Kidney (tissue), 14 donors: ENCODE measurements around the gene FAM219A. TPM values are rescaled to one million over a fixed set of nuclear protein-coding genes. Genes with fewer than 3 reads are reported as not detected.

Experiments
- DNase-seq, 5 donors: peaks; one replicate each; pipeline ENCODE4 v3.0.0-alpha.2; 2013 to 2020
- FAIRE-seq: peaks from 2 replicates; lab custom pipeline; 2012; peaks lifted over from hg19 to GRCh38; lab: Jason Lieb, UNC
- H3K27ac ChIP-seq, 2 donors: one replicate each; pipeline ENCODE4 v1.7.0; 2013; ENCODE audit warnings: low read depth in 2 of 2, low read length in 2 of 2, inconsistent platforms in 1 of 2
- H3K27me3 ChIP-seq: one replicate; pipeline ENCODE4 v1.7.1; 2013; ENCODE audit warnings: low read length, inconsistent platforms; ENCODE audit not compliant: control insufficient read depth, insufficient read depth
- H3K36me3 ChIP-seq, 3 donors: one replicate each; pipeline versions ENCODE4 v1.7.0 to v1.7.1; 2013; ENCODE audit warnings: low read length in 3 of 3, control low read depth in 1 of 3, inconsistent platforms in 1 of 3; ENCODE audit not compliant: insufficient read depth in 3 of 3, control insufficient read depth in 2 of 3
- H3K4me1 ChIP-seq, 3 donors: one replicate each; pipeline versions ENCODE4 v1.7.0 to v1.7.1; 2013; ENCODE audit warnings: low read length in 3 of 3, inconsistent platforms in 1 of 3, low read depth in 1 of 3; ENCODE audit not compliant: control insufficient read depth in 2 of 3, insufficient read depth in 2 of 3
- H3K4me3 ChIP-seq, 3 donors: one replicate each; pipeline versions ENCODE4 v1.7.0 to v1.8.1; 2013; ENCODE audit warnings: low read length in 3 of 3, control low read depth in 1 of 3, inconsistent platforms in 1 of 3
- H3K9ac ChIP-seq, 3 donors: one replicate each; pipeline versions ENCODE4 v1.7.0 to v1.7.1; 2013; ENCODE audit warnings: low read length in 3 of 3, control low read depth in 1 of 3, inconsistent platforms in 1 of 3
- H3K9me3 ChIP-seq, 3 donors: one replicate each; pipeline versions ENCODE4 v1.7.0 to v1.7.1; 2013; ENCODE audit warnings: low read length in 3 of 3, control low read depth in 1 of 3, inconsistent platforms in 1 of 3; ENCODE audit not compliant: control insufficient read depth in 2 of 3, insufficient read depth in 1 of 3
- intact Hi-C: fragments of 100-400 bp; cut with DNase I; formaldehyde crosslinking; loops from one replicate; pipeline ENCODE4 v1.11.1; 2022
- polyA plus RNA-seq: library from polyadenylated mRNA; stranded (reverse); fragments of 350-450 nt; fragmentation: Illumina TruSeq; extraction: RNeasy Lipid Tissue Mini Kit (QIAGEN cat#74804); gene quantifications from one replicate; pipeline ENCODE4 v1.2.3, GENCODE V29; 2014; ENCODE audit warnings: low read depth, low replicate concordance; ENCODE audit not compliant: insufficient read depth
- total RNA-seq: library from RNA; stranded (reverse); fragmentation: NEBNext Ultra II Directional; extraction: Animal tissue kit (Norgen Biotek cat#: 25700); gene quantifications from one replicate; pipeline ENCODE4 v1.2.1, GENCODE V29; 2021
- TF ChIP-seq, protein P1 (sequence below): IDR thresholded peaks from 3 replicates; pipeline ENCODE4 v1.5.1; 2012; ENCODE audit warnings: mild to moderate bottlenecking, moderate library complexity, borderline replicate concordance; ENCODE audit not compliant: insufficient read depth; ENCODE audit errors: extremely low read depth
- donor health status: control.
- donor health status: control.
- donor health status: control.
- donor health status: control.
- donor health status: control.
- donor health status: DM: yes; HTN: yes; CAD: no.
- donor health status: Normal renal cell carcinoma (clear cell type).

Gene FAM219A
- total and polyA plus RNA-seq, 2 donors from 2014 or later = 8.7 to 21.1 TPM

DNA sequence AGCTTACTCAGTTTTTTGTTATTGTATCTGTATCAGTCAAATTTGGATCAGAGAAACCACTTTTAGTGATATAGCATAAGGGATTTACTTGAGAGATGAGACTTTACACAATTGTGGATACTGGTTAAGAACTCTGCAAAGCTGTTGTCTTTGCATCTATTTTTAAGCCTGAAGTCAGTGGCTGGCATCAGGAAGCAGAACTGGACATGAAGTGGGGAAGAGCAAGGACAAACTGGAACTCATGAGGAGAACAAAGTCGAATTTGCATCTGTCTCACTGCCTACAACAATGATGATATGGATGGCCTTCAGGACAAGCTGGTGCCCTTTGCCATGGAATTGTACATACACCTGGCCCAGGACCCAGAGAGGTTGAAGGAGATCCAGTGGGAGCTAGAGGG lies 65.9 kb downstream of the FAM219A start:
- FAIRE-seq (no peak), DNase-seq (no peak)
- no peak overlapping the region for H3K4me3 ChIP-seq
- no peak overlapping the region for H3K9ac ChIP-seq
- no peak overlapping the region for H3K27ac ChIP-seq
- H3K4me1 ChIP-seq = no peaks in the 10 kb centered on the region
- TF ChIP-seq, protein P1, sequence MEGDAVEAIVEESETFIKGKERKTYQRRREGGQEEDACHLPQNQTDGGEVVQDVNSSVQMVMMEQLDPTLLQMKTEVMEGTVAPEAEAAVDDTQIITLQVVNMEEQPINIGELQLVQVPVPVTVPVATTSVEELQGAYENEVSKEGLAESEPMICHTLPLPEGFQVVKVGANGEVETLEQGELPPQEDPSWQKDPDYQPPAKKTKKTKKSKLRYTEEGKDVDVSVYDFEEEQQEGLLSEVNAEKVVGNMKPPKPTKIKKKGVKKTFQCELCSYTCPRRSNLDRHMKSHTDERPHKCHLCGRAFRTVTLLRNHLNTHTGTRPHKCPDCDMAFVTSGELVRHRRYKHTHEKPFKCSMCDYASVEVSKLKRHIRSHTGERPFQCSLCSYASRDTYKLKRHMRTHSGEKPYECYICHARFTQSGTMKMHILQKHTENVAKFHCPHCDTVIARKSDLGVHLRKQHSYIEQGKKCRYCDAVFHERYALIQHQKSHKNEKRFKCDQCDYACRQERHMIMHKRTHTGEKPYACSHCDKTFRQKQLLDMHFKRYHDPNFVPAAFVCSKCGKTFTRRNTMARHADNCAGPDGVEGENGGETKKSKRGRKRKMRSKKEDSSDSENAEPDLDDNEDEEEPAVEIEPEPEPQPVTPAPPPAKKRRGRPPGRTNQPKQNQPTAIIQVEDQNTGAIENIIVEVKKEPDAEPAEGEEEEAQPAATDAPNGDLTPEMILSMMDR = no peak
- H3K27me3 ChIP-seq = no peaks in the 10 kb centered on the region
- H3K36me3 ChIP-seq = no peaks in the 10 kb centered on the region
- no peaks in the 10 kb centered on the region for H3K9me3 ChIP-seq
- intact Hi-C loops = no loop called here

DNA sequence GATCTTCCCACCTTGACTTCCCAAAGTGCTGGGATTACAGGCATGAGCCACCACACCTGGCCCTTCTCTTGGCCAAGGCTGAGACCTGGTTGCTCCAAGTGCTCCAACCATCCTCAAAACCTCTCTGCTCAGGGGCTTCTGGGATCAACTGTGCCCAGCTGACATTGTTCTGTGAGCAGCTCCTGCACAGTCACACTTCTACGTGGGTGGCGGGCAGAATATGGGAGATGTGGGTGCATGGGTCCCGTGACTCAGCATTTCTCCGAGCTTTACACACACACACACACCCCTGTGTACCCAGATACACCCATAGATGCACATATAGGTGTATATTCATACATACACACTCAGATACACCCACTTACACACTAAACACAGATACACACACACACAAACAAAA lies 71.1 kb downstream of the FAM219A start:
- H3K9ac ChIP-seq = no peak overlapping the region
- no peaks in the 10 kb centered on the region for H3K36me3 ChIP-seq
- H3K9me3 ChIP-seq = no peaks in the 10 kb centered on the region
- H3K27ac ChIP-seq = no peak overlapping the region
- FAIRE-seq = no peak
- DNase-seq = no peak
- no peaks in the 10 kb centered on the region for H3K27me3 ChIP-seq
- intact Hi-C loops = no loop called here
- no peaks in the 10 kb centered on the region for H3K4me1 ChIP-seq
- H3K4me3 ChIP-seq = no peak overlapping the region
- TF ChIP-seq, protein P1 = no peak

DNA sequence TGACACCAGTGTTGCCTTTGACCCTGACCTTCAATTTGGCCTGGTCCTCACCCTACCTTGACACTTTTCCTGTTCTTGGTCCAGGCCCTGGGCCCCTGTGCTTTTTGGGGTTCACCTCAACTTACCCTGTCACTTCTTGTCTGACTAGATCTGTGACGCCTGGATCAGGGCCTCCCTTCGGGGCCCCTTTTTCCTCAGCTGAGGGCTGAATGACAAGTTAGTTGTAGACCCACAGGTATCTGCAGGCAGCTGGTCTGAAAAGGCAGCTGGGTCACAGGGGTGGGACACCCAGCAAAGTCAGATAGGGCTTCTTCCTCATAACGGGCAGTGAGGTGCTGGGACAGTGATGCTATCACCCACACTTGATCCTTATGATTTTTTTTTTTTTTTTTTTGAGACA lies 71.7 kb downstream of the FAM219A start:
- no peaks in the 10 kb centered on the region for H3K36me3 ChIP-seq
- FAIRE-seq (no peak), DNase-seq (no peak)
- H3K9ac ChIP-seq = no peak overlapping the region
- H3K27ac ChIP-seq = no peak overlapping the region
- no peaks in the 10 kb centered on the region for H3K4me1 ChIP-seq
- H3K4me3 ChIP-seq = no peak overlapping the region
- H3K27me3 ChIP-seq = no peaks in the 10 kb centered on the region
- no peaks in the 10 kb centered on the region for H3K9me3 ChIP-seq
- intact Hi-C loops = no loop called here
- TF ChIP-seq, protein P1 = no peak

DNA sequence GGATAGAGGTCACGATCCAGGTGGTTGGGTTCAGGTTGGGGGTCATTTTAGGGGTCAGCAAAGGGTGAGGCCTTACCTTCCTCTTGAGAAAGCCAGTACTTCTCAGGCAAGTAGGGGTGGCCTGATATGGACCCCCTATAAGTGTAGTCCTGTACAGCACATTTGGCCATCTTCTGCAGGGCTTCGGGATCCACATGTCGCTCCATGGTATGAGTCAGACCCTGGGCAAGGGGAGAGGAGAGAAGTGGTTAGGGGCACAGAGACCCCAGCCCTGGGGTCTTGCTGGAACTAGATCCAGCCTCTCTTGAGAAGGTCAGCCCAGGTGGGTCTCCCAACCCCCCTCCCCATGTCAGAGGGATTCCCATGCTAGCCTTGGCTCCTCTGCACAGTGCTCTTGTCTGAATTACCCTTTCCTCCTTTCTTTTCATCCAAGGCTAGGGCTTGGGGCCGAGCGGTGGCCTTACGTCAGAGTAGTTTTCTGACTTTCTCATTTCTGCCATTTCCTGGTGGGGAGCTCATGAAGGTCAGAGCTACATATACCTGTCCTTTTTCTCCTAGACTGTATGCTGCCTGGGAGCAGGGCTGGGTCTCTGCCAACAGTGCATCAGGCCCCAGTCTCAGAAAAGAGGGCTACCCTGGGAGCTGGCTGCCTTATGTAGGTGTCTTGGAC lies 72.7 kb downstream of the FAM219A start:
- intact Hi-C loops = no loop called here
- Histone ChIP-seq H3K4me3 (no peak overlapping the region), H3K9ac (no peak overlapping the region), H3K27ac (no peak overlapping the region), H3K4me1 (no peaks in the 10 kb centered on the region), H3K9me3 (no peaks in the 10 kb centered on the region), H3K36me3 (no peaks in the 10 kb centered on the region), H3K27me3 (no peaks in the 10 kb centered on the region)
- DNase-seq (no peak), FAIRE-seq (no peak)
- TF ChIP-seq, protein P1 = no peak
